Measurements from ENCODE around the gene TESMIN. TPM values are rescaled to one million over a fixed set of nuclear protein-coding genes. Genes with fewer than 3 reads are reported as not detected.

TESMIN gene
- total and polyA plus RNA-seq, 2 experiments from 2014 or later: 1.1 TPM; not detected in 1

GRCh38 chr11:68686486-68686885, 64.8 kb downstream of the TESMIN start:
- no peak overlapping the region for H3K27ac ChIP-seq
- no peak for DNase-seq
- in situ Hi-C loops (cut with MboI): no loop called here
- no peak overlapping the region for H3K4me2 ChIP-seq (ENCODE audit: unreplicated experiment)
- no peaks in the 10 kb centered on the region for H3K36me3 ChIP-seq (ENCODE audit: low read depth)
- no peak overlapping the region for H3K9ac ChIP-seq
- no peak overlapping the region for H3K4me3 ChIP-seq
- no peak overlapping the region for H2AFZ ChIP-seq
- H4K20me1 ChIP-seq (ENCODE audit: insufficient read depth): no peaks in the 10 kb centered on the region
- no peaks in the 10 kb centered on the region for H3K9me2 ChIP-seq (ENCODE audit: insufficient read depth)
- H3F3A ChIP-seq (ENCODE audit: insufficient read depth): peaks cover 14% of the 10 kb centered on the region; the same call in 1 of the 2 replicates
- no peaks in the 10 kb centered on the region for H3K9me3 ChIP-seq (ENCODE audit: low read depth)
- H3K4me1 ChIP-seq (ENCODE audit: insufficient read depth): peaks cover 13% of the 10 kb centered on the region
- no peaks in the 10 kb centered on the region for H3K79me2 ChIP-seq (ENCODE audit: insufficient read depth)
- TF ChIP-seq EZH2 (IDR thresholded peaks at IDR 0.05; ENCODE audit: insufficient read depth, poor library complexity, severe bottlenecking): no peak
- TF ChIP-seq EZH2phosphoT487 (IDR thresholded peaks at IDR 0.05; ENCODE audit: insufficient read depth, low read depth): no peak
- WGBS, 2 experiments (ENCODE audit: low coverage in 1 of 2, low lambda C conversion rate in 2 of 2, missing lambda C conversion rate in 2 of 2): 91 to 93% methylated on average over 11 to 12 of the region's 12 CpGs
- H3K27me3 ChIP-seq (replicated peaks; ENCODE audit: insufficient read depth): no peaks in the 10 kb centered on the region

- WGBS, 2 experiments (ENCODE audit: low coverage in 1 of 2, low lambda C conversion rate in 2 of 2, missing lambda C conversion rate in 2 of 2): 93 to 95% methylated on average over 17 to 18 of the region's 18 CpGs
- no peak for TF ChIP-seq EZH2 (IDR thresholded peaks at IDR 0.05; ENCODE audit: insufficient read depth, poor library complexity, severe bottlenecking)
- TF ChIP-seq EZH2phosphoT487 (IDR thresholded peaks at IDR 0.05; ENCODE audit: insufficient read depth, low read depth): no peak
- H3K27ac ChIP-seq: no peak overlapping the region
- H3K4me1 ChIP-seq (ENCODE audit: insufficient read depth): peaks cover 13% of the 10 kb centered on the region
- no peaks in the 10 kb centered on the region for H3K9me3 ChIP-seq (ENCODE audit: low read depth)
- DNase-seq: no peak
- no peaks in the 10 kb centered on the region for H3K36me3 ChIP-seq (ENCODE audit: low read depth)
- in situ Hi-C loops (cut with MboI): no loop called here
- H3K79me2 ChIP-seq (ENCODE audit: insufficient read depth): no peaks in the 10 kb centered on the region
- no peaks in the 10 kb centered on the region for H4K20me1 ChIP-seq (ENCODE audit: insufficient read depth)
- H3K9ac ChIP-seq: no peak overlapping the region
- H3F3A ChIP-seq (ENCODE audit: insufficient read depth): peaks cover 14% of the 10 kb centered on the region; the same call in 1 of the 2 replicates
- no peak overlapping the region for H2AFZ ChIP-seq
- no peak overlapping the region for H3K4me3 ChIP-seq
- no peaks in the 10 kb centered on the region for H3K27me3 ChIP-seq (replicated peaks; ENCODE audit: insufficient read depth)
- H3K4me2 ChIP-seq (ENCODE audit: unreplicated experiment): no peak overlapping the region
- H3K9me2 ChIP-seq (ENCODE audit: insufficient read depth): no peaks in the 10 kb centered on the region
These were observed 65.5 kb downstream of the TESMIN start for GRCh38 chr11:68685656-68686380.

GRCh38 chr11:68684385-68685356, 66.6 kb downstream of the TESMIN start, which contains the start of gene GAL:
Gene GAL (plus strand): TSS chr11:68684544. CDS start chr11:68684924, 380 bp downstream.
- Histone ChIP-seq H4K20me1 (ENCODE audit: insufficient read depth) (no peaks in the 10 kb centered on the region), H3K27me3 (replicated peaks; ENCODE audit: insufficient read depth) (no peaks in the 10 kb centered on the region), H3K9me3 (ENCODE audit: low read depth) (no peaks in the 10 kb centered on the region), H3K4me1 (ENCODE audit: insufficient read depth) (peaks cover 13% of the 10 kb centered on the region), H3F3A (ENCODE audit: insufficient read depth) (peaks cover 14% of the 10 kb centered on the region; the same call in 1 of the 2 replicates), H3K79me2 (ENCODE audit: insufficient read depth) (no peaks in the 10 kb centered on the region), H3K36me3 (ENCODE audit: low read depth) (no peaks in the 10 kb centered on the region), H3K9ac (peak within 1 kb of the TSS; percentile 58), H3K9me2 (ENCODE audit: insufficient read depth) (no peaks in the 10 kb centered on the region), H3K27ac (no peak within 1 kb of the TSS), H3K4me2 (ENCODE audit: unreplicated experiment) (peak within 1 kb of the TSS; percentile 28), H2AFZ (peak within 1 kb of the TSS; percentile 50), H3K4me3 (peak within 1 kb of the TSS; percentile 65)
- 19 to 25% methylated on average over 63 to 91 of the region's 113 CpGs for WGBS, 2 experiments (ENCODE audit: low coverage in 1 of 2, low lambda C conversion rate in 2 of 2, missing lambda C conversion rate in 2 of 2)
- TF ChIP-seq EZH2 (IDR thresholded peaks at IDR 0.05; ENCODE audit: insufficient read depth, poor library complexity, severe bottlenecking): no peak
- TF ChIP-seq EZH2phosphoT487 (IDR thresholded peaks at IDR 0.05; ENCODE audit: insufficient read depth, low read depth): no peak
- in situ Hi-C loops (cut with MboI): no loop called here
- DNase-seq: peak; percentile 69

Data from GM23248 (cell line).